Adrenal gland (tissue), 12 donors: Measurements from ENCODE around the gene ALG14. TPM values are rescaled to one million over a fixed set of nuclear protein-coding genes. Genes with fewer than 3 reads are reported as not detected.

Experiments
- DNase-seq, 7 donors: peaks; one replicate each; pipeline ENCODE4 v3.0.0-alpha.2; 2019 to 2020
- H3K27ac ChIP-seq, 5 donors: fragments of 200-600 bp; sonication (generic) in 4 of 5; 1 replicate in 3 of 5; 2 replicates in 2 of 5; pipeline versions ENCODE4 v1.5.1 to v1.8.0; 2016 to 2020; ENCODE audit warnings: mild to moderate bottlenecking in 1 of 5
- H3K27me3 ChIP-seq: fragments of 200-600 bp; 2 replicates; pipeline ENCODE4 v1.8.0; 2021
- H3K36me3 ChIP-seq, 2 donors: fragments of 200-600 bp; replicated peaks in 1 of 2; 1 replicate in 1 of 2; 2 replicates in 1 of 2; pipeline versions ENCODE4 v1.5.1 to v1.8.0; 2018 to 2022
- H3K4me1 ChIP-seq, 2 donors: fragments of 200-600 bp; replicated peaks in 1 of 2; 1 replicate in 1 of 2; 2 replicates in 1 of 2; pipeline versions ENCODE4 v1.5.1 to v1.8.0; 2018 to 2021
- H3K4me3 ChIP-seq, 4 donors: fragments of 200-600 bp; sonication (generic) in 3 of 4; one replicate each; pipeline ENCODE4 v1.5.1; 2016 to 2018
- H3K9me3 ChIP-seq, 3 donors: fragments of 200-600 bp; sonication (generic) in 1 of 3; replicated peaks in 1 of 3; 1 replicate in 2 of 3; 2 replicates in 1 of 3; pipeline versions ENCODE4 v1.5.1 to v1.8.0; 2016 to 2021
- CTCF ChIP-seq, 6 experiments: fragments of 450-650 bp in 4 of 6; fragments of 200-600 bp in 2 of 6; sonication (generic) in 1 of 6; IDR thresholded peaks; 1 replicate in 5 of 6; 2 replicates in 1 of 6; pipeline versions ENCODE4 v1.5.1 to v1.8.0; 2016 to 2021; ENCODE audit warnings: antibody characterized with exemption in 6 of 6, mild to moderate bottlenecking in 2 of 6, moderate library complexity in 1 of 6
- POLR2A ChIP-seq, 2 donors: fragments of 450-650 bp; IDR thresholded peaks; one replicate each; pipeline ENCODE4 v1.6.1; 2017; ENCODE audit warnings: antibody characterized with exemption in 2 of 2, mild to moderate bottlenecking in 2 of 2, moderate library complexity in 1 of 2
- WGBS, 4 donors: extraction: QIAGEN DNeasy Blood & Tissue Kit in 2 of 4; methylation state at CpG; one replicate each; pipeline versions ENCODE4 v1.1.5 to v1.1.7; 2013 to 2017; 5-methylcytosine and 5-hydroxymethylcytosine counted together
- intact Hi-C, 2 donors: fragments of 100-400 bp; cut with DNase I; formaldehyde crosslinking; loops; one replicate each; pipeline versions ENCODE4 v1.14.1 to v1.15.0; 2022 to 2023
- polyA plus RNA-seq, 3 donors: library from polyadenylated mRNA; stranded (reverse); fragments of 200-250 nt in 2 of 3; fragments of 350-450 nt in 1 of 3; fragmentation: Illumina TruSeq in 1 of 3; extraction: RNeasy Lipid Tissue Mini Kit (QIAGEN cat#74804) in 1 of 3; gene quantifications; one replicate each; pipeline ENCODE4 v1.2.3, GENCODE V29; 2013 to 2014
- total RNA-seq, 9 donors: library from RNA; depleted of rRNA in 4 of 9; stranded (reverse); fragments of >200 nt in 4 of 9; fragments of 120-200 nt in 1 of 9; fragmentation: NEBNext Ultra II Directional in 1 of 9; extraction: Animal tissue kit (Norgen Biotek cat#: 25700) in 1 of 9; gene quantifications; one replicate each; pipeline versions ENCODE4 v1.1.0 to v1.2.4, GENCODE V29; 2013 to 2023
- donor health status: healthy with polysubstance abuse.
- donor health status: Bipolar disorder and iron deficiency.
- donor health status: DM: yes; HTN: yes; CAD: no.
- donor health status: DM: no; HTN: no; CAD: no.
- donor health status: DM: no; HTN: no; CAD: no.
- donor health status: DM: yes; HTN: yes; CAD: no.

The ALG14 gene
- total and polyA plus RNA-seq, 12 donors: 1.5 to 29.9 (median 14.3) TPM

- Histone ChIP-seq H3K9me3 (no peaks in the 10 kb centered on the region), H3K4me3 (peak overlapping the region in 1 of 4 donors; percentile 99), H3K4me1 (peaks cover 0 to 4% of the 10 kb centered on the region in 2 donors), H3K27me3 (no peaks in the 10 kb centered on the region), H3K27ac (no peak overlapping the region), H3K36me3 (no peaks in the 10 kb centered on the region)
- WGBS, 4 donors: 86 to 90% (median 88%) methylated on average over 6 of the region's 6 CpGs
- intact Hi-C loops: no loop called here
- no peak for DNase-seq
- TF ChIP-seq POLR2A (IDR thresholded peaks at IDR 0.05) (no peak), CTCF (IDR thresholded peaks at IDR 0.05) (no peak)
Measured at GRCh38 chr1:95118710-95119109, 46.0 kb upstream of the ALG14 start.

GRCh38 chr1:95118067-95118499 is 45.3 kb upstream of the ALG14 start:
- Histone ChIP-seq H3K4me1 (peaks cover 0 to 4% of the 10 kb centered on the region in 2 donors), H3K27me3 (no peaks in the 10 kb centered on the region), H3K4me3 (peak overlapping the region in 3 of 4 donors; percentile 40 to 99 (median 80)), H3K9me3 (no peaks in the 10 kb centered on the region), H3K36me3 (no peaks in the 10 kb centered on the region), H3K27ac (peak overlapping the region in 1 of 5 donors; percentile 91)
- DNase-seq: peak in 3 of 7 donors; percentile 25 to 58 (median 30)
- 21 to 48% (median 22%) methylated on average over 6 to 10 of the region's 10 CpGs for WGBS, 4 donors
- TF ChIP-seq POLR2A (IDR thresholded peaks at IDR 0.05) (no peak), CTCF (IDR thresholded peaks at IDR 0.05) (no peak)
- intact Hi-C loops: no loop called here

- TF ChIP-seq POLR2A (IDR thresholded peaks at IDR 0.05): peak; percentile 56 to 80
- TF ChIP-seq CTCF (IDR thresholded peaks at IDR 0.05): no peak
- peak; percentile 61 to 74 (median 71) for DNase-seq
- 0 to 1% (median 0%) methylated on average over 1 to 108 of the region's 108 CpGs for WGBS, 4 donors
- Histone ChIP-seq H3K9me3 (no peaks in the 10 kb centered on the region), H3K36me3 (no peaks in the 10 kb centered on the region), H3K4me3 (peak within 1 kb of the TSS; percentile 62 to 99 (median 72)), H3K4me1 (peaks cover 0 to 4% of the 10 kb centered on the region in 2 donors), H3K27ac (peak within 1 kb of the TSS in 4 of 5 donors; percentile 36 to 91 (median 76)), H3K27me3 (no peaks in the 10 kb centered on the region)
- intact Hi-C loops: no loop called here
Measured at GRCh38 chr1:95117207-95118066, 44.7 kb upstream of the ALG14 start, which contains the start of gene TLCD4. TLCD4 (plus strand) TSS chr1:95117355; CDS start chr1:95143902, 26,547 bp downstream.

GRCh38 chr1:95116580-95117206 is 43.9 kb upstream of the ALG14 start:
- intact Hi-C loops: no loop called here
- DNase-seq: peak; percentile 66 to 83 (median 70)
- H3K4me3 ChIP-seq: peak overlapping the region; percentile 62 to 99 (median 72)
- H3K36me3 ChIP-seq: no peaks in the 10 kb centered on the region
- H3K9me3 ChIP-seq: no peaks in the 10 kb centered on the region
- peak; percentile 47 to 72 (median 62) for TF ChIP-seq CTCF (IDR thresholded peaks at IDR 0.05)
- TF ChIP-seq POLR2A (IDR thresholded peaks at IDR 0.05): no peak
- 0 to 4% (median 2%) methylated on average over 15 to 17 of the region's 17 CpGs for whole genome bisulfite sequencing, 4 donors
- H3K4me1 ChIP-seq: peaks cover under 1 to 3% of the 10 kb centered on the region in 2 donors
- no peaks in the 10 kb centered on the region for H3K27me3 ChIP-seq
- peak overlapping the region in 4 of 5 donors; percentile 36 to 91 (median 76) for H3K27ac ChIP-seq
